ENCODE data around the gene MEGF11.
A peak's percentile ranks its signal among the peaks of the same experiment; 100 is the strongest.

- TF ChIP-seq EZH2 (IDR thresholded peaks at IDR 0.05; ENCODE audit: low read length, missing control alignments) (peak; percentile 42), CTCF (conservative IDR thresholded peaks at IDR 0.05 in 1 of 2, IDR thresholded peaks at IDR 0.05 in 1 of 2; ENCODE audit: low read depth in 1 of 2, low read length in 2 of 2) (no peak)
These were observed 270.8 kb downstream of the MEGF11 start for GRCh38 chr15:65982627-65983322.
